PC-9 (cell line): ENCODE data around the gene ZNF469. TPM values are rescaled to one million over a fixed set of nuclear protein-coding genes. Genes with fewer than 3 reads are reported as not detected.

Experiments
- BruUV-seq: library from RNA; stranded (reverse); fragments of 400-500 nt; replicated peaks from 2 replicates; lab custom pipeline; 2021; lab: Mats Ljungman, UMichigan
- CTCF ChIA-PET: fragments of 300-600 bp; sonication (Branson Sonifier 250); formaldehyde crosslinking; loops from one replicate; lab custom pipeline; 2022; ENCODE audit warnings: antibody characterized with exemption; lab: Charles Lee
- POLR2A ChIA-PET: fragments of 300-600 bp; sonication (Branson Sonifier 250); formaldehyde crosslinking; loops from one replicate; lab custom pipeline; 2022; ENCODE audit warnings: antibody characterized with exemption; ENCODE audit not compliant: unreplicated experiment; lab: Charles Lee
- DNase-seq, 2 experiments: peaks; one replicate each; pipeline versions ENCODE4 v3.0.0 to v3.0.0-alpha.2; 2015 to 2022; ENCODE audit warnings: mixed read lengths in 1 of 2
- H2AFZ ChIP-seq: fragments of 200-600 bp; sonication (generic); 2 replicates; pipeline ENCODE4 v1.8.1; 2017; ENCODE audit warnings: antibody characterized with exemption
- H3F3A ChIP-seq: fragments of 200-600 bp; sonication (generic); 2 replicates; pipeline ENCODE4 v1.8.1; 2017; ENCODE audit warnings: antibody characterized with exemption, mild to moderate bottlenecking, low read depth; ENCODE audit not compliant: insufficient read depth
- H3K27ac ChIP-seq: fragments of 200-600 bp; sonication (generic); 2 replicates; pipeline ENCODE4 v1.6.1; 2016; ENCODE audit warnings: mixed run types
- H3K27me3 ChIP-seq: fragments of 200-600 bp; sonication (generic); 2 replicates; pipeline ENCODE4 v1.6.1; 2016; ENCODE audit warnings: low read depth, mixed run types; ENCODE audit not compliant: insufficient read depth
- H3K36me3 ChIP-seq: fragments of 200-600 bp; sonication (generic); 2 replicates; pipeline ENCODE4 v1.6.1; 2016; ENCODE audit warnings: low read depth, mixed run types
- H3K4me1 ChIP-seq: fragments of 200-600 bp; sonication (generic); replicated peaks from 2 replicates; pipeline ENCODE4 v1.6.1; 2016; ENCODE audit warnings: mixed run types; ENCODE audit not compliant: insufficient read depth
- H3K4me2 ChIP-seq: fragments of 200-600 bp; sonication (generic); 2 replicates; pipeline ENCODE4 v1.6.1; 2017; ENCODE audit warnings: mixed run types
- H3K4me3 ChIP-seq: fragments of 200-600 bp; sonication (generic); 2 replicates; pipeline ENCODE4 v1.6.1; 2016; ENCODE audit warnings: mixed run types
- H3K79me2 ChIP-seq: fragments of 200-600 bp; sonication (generic); 2 replicates; pipeline ENCODE4 v1.6.1; 2017; ENCODE audit warnings: low read depth, mixed run types
- H3K9me2 ChIP-seq: fragments of 200-600 bp; sonication (generic); 2 replicates; pipeline ENCODE4 v1.8.1; 2017; ENCODE audit warnings: mild to moderate bottlenecking; ENCODE audit not compliant: insufficient read depth
- H3K9me3 ChIP-seq: fragments of 200-600 bp; sonication (generic); 2 replicates; pipeline ENCODE4 v1.8.1; 2016; ENCODE audit warnings: low read depth; ENCODE audit not compliant: insufficient read depth
- H4K20me1 ChIP-seq: fragments of 200-600 bp; sonication (generic); 2 replicates; pipeline ENCODE4 v1.8.1; 2017; ENCODE audit not compliant: insufficient read depth
- CTCF ChIP-seq: fragments of 200-600 bp; sonication (generic); conservative IDR thresholded peaks from 2 replicates; pipeline ENCODE4 v1.6.1; 2017; ENCODE audit warnings: mixed run types, antibody characterized with exemption, mild to moderate bottlenecking, moderate library complexity
- EZH2 ChIP-seq: fragments of 200-600 bp; sonication (generic); IDR thresholded peaks from 2 replicates; pipeline ENCODE4 v1.8.0; 2017; ENCODE audit warnings: antibody characterized with exemption, low read depth
- intact Hi-C: fragments of 100-400 bp; cut with micrococcal nuclease; formaldehyde crosslinking; loops from one replicate; pipeline ENCODE4 v1.10.0; 2022; ENCODE audit not compliant: unreplicated experiment
- total RNA-seq: library from RNA; stranded (reverse); gene quantifications from 2 replicates; pipeline ENCODE4 v1.2.3, GENCODE V29; 2021

The ZNF469 gene
- total RNA-seq, 1 experiment from 2014 or later, result 9.8 TPM

GRCh38 chr16:88387941-88388627, 5.3 kb downstream of the ZNF469 start:
- peak; percentile 92 to 97 for DNase-seq
- peak overlapping the region; percentile 51; the same call in 1 of the 2 replicates for H3K4me3 ChIP-seq
- no peaks in the 10 kb centered on the region for H3K9me2 ChIP-seq
- H3K27me3 ChIP-seq, result no peaks in the 10 kb centered on the region; the same call in 1 of the 2 replicates
- CTCF ChIA-PET, result interaction anchor here (0.6 kb wide), 1 partner anchor 97 kb away, joined by 3 read pairs; no protein-coding TSS in a partner anchor
- peak overlapping the region; percentile 75 for H3K27ac ChIP-seq
- H4K20me1 ChIP-seq, result no peaks in the 10 kb centered on the region
- H3K4me1 ChIP-seq, result peaks cover 28% of the 10 kb centered on the region
- no peaks in the 10 kb centered on the region for H3K9me3 ChIP-seq
- intact Hi-C loops, result loop anchor here (1.0 to 10.0 kb wide), 3 partner anchors 56 to 193 kb away; no protein-coding TSS in a partner anchor
- H3F3A ChIP-seq, result peaks cover 8% of the 10 kb centered on the region; the same call in 1 of the 2 replicates
- H3K79me2 ChIP-seq, result no peaks in the 10 kb centered on the region
- peak overlapping the region; percentile 72 for H3K4me2 ChIP-seq
- POLR2A ChIA-PET, result interaction anchor here (0.5 to 0.7 kb wide), 5 partner anchors 26 to 804 kb away, joined by 3 to 4 read pairs (median 3); no protein-coding TSS in a partner anchor
- H2AFZ ChIP-seq, result 0 out of 2 replicates have a peak overlapping the region, but pooled peaks have one; percentile 57
- H3K36me3 ChIP-seq, result no peaks in the 10 kb centered on the region
- TSS peak; percentile 97 for BruUV-seq
- TF ChIP-seq CTCF (no peak; the same call in 1 of the 2 replicates), EZH2 (no peak)

DNA sequence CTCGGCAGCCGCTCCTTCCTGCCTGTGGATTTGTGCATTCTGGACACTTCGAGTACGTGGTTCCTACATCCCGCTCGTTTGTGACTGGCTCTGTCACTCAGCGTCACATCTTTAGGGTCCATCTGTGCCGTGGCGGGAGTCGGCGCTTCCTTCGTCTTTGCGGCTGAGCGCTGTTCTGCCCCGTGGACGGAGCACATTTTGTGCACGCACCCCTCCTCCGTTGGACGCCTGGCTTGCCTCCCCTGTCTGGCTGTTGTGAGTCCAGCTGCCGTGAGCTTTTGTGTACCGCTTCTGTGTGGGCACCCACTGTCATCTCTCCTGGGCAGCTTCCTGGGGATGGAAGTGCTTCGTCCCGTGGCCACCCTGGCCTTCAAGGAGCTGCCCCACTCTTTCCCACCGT, 6.4 kb downstream of the ZNF469 start:
- peak overlapping the region; percentile 75; the same call in 1 of the 2 replicates for H3K27ac ChIP-seq
- intact Hi-C loops, result loop anchor here (10.0 kb wide), 1 partner anchor 194 kb away; no protein-coding TSS in a partner anchor
- H3F3A ChIP-seq, result peaks cover 8% of the 10 kb centered on the region; the same call in 1 of the 2 replicates
- TF ChIP-seq EZH2 (no peak), CTCF (no peak)
- H3K27me3 ChIP-seq, result no peaks in the 10 kb centered on the region; the same call in 1 of the 2 replicates
- ChIA-PET CTCF (no interaction called here), POLR2A (interaction anchor here (0.7 kb wide), 1 partner anchor 12 kb away, joined by 18 read pairs; no protein-coding TSS in a partner anchor)
- no peak overlapping the region for H2AFZ ChIP-seq
- H4K20me1 ChIP-seq, result no peaks in the 10 kb centered on the region
- no peak for DNase-seq
- 0 out of 2 replicates have a peak overlapping the region, but pooled peaks have one; percentile 72 for H3K4me2 ChIP-seq
- peaks cover 24% of the 10 kb centered on the region for H3K4me1 ChIP-seq
- H3K9me3 ChIP-seq, result no peaks in the 10 kb centered on the region
- no peaks in the 10 kb centered on the region for H3K79me2 ChIP-seq
- no peaks in the 10 kb centered on the region for H3K36me3 ChIP-seq
- no peak overlapping the region for H3K4me3 ChIP-seq
- no TSS peak for BruUV-seq
- no peaks in the 10 kb centered on the region for H3K9me2 ChIP-seq

GRCh38 chr16:88389621-88390160, 6.9 kb downstream of the ZNF469 start:
- Histone ChIP-seq H3K4me3 (no peak overlapping the region), H4K20me1 (no peaks in the 10 kb centered on the region), H3K27ac (no peak overlapping the region), H3K9me2 (no peaks in the 10 kb centered on the region), H3K4me1 (peaks cover 19% of the 10 kb centered on the region), H3K79me2 (no peaks in the 10 kb centered on the region), H3F3A (peaks cover 8% of the 10 kb centered on the region; the same call in 1 of the 2 replicates), H3K4me2 (no peak overlapping the region), H3K27me3 (no peaks in the 10 kb centered on the region), H2AFZ (no peak overlapping the region), H3K9me3 (no peaks in the 10 kb centered on the region), H3K36me3 (no peaks in the 10 kb centered on the region)
- DNase-seq, result no peak
- CTCF ChIA-PET, result no interaction called here
- POLR2A ChIA-PET, result no interaction called here
- intact Hi-C loops, result loop anchor here (10.0 kb wide), 1 partner anchor 195 kb away; no protein-coding TSS in a partner anchor
- TF ChIP-seq EZH2 (no peak), CTCF (no peak)
- no TSS peak for BruUV-seq
